ENCODE measurements around the gene CDC37.

DNA sequence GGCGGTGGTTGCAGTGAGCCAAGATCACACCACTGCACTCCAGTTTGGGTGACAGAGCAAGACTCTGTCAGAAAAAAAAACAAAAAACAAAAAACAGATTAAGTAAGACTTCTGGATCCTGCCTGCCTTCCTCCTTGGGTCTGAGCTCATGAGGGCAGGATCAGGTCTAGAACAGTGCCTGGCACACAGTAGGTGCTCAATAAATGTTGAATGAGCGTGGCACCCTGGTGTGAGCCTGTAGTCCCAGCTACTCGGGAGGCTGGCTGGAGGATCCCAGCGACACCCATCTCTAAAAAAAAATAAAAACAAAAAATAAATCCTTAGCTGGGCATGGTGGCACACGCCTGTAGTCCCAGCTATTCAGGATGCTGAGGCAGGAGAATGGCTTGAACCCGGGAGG, 2.8 kb upstream of the CDC37 start:
- TF ChIP-seq, protein P1, sequence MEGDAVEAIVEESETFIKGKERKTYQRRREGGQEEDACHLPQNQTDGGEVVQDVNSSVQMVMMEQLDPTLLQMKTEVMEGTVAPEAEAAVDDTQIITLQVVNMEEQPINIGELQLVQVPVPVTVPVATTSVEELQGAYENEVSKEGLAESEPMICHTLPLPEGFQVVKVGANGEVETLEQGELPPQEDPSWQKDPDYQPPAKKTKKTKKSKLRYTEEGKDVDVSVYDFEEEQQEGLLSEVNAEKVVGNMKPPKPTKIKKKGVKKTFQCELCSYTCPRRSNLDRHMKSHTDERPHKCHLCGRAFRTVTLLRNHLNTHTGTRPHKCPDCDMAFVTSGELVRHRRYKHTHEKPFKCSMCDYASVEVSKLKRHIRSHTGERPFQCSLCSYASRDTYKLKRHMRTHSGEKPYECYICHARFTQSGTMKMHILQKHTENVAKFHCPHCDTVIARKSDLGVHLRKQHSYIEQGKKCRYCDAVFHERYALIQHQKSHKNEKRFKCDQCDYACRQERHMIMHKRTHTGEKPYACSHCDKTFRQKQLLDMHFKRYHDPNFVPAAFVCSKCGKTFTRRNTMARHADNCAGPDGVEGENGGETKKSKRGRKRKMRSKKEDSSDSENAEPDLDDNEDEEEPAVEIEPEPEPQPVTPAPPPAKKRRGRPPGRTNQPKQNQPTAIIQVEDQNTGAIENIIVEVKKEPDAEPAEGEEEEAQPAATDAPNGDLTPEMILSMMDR (IDR thresholded peaks at IDR 0.05), result no peak
- no peak for TF ChIP-seq EP300 (IDR thresholded peaks at IDR 0.05)
- no peak for TF ChIP-seq POLR2A (IDR thresholded peaks at IDR 0.05)
- no peak for TF ChIP-seq POLR2AphosphoS5 (IDR thresholded peaks at IDR 0.05)

Data from upper lobe of left lung (tissue), 4 donors.